ENCODE measurements around the gene RETSAT.
A peak's percentile ranks its signal among the peaks of the same experiment; 100 is the strongest.
"Not testable (repeated sequence)": the region's sequence is repeated elsewhere in the genome, so short reads cannot be mapped to it uniquely, and the experiment has no call there.

Gene RETSAT

DNA sequence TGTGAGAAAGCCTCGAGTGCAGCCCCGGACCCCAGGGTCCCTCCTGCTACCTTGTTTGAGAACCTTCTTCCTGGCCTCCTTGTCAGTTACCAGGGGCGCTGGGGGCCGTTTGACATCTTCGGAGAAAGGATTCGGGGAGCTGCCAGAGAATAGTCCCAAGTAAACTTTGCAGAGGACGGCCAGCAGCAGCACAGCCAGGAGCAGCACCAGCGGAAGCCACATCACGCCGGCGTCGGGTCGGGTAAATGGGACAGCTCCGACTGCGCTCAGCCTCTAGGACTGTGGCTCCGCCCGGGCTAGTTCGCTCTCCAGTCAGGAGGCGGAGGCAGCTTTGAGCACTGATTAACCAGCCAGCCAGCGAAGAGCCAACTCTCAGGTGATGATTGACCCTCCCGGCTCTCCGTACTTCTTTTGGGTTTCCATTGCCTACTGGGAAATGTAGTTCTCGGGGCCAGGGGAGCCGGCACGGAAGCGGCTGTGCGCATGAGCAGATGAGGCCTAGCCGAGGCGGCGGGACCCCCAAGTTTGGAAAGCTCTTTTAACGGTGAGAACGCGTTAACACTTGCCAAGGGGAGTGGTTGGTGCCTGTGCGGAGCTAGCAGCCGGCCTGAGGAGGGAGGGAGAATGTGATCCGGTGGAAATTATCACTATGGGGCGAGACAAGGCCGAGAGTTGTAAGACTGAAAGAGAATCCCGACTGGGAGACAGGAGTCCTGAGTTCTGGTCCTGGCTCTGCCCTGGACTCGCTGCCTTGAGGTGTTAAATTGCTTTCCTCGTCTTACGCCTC, at the start of gene RETSAT, which contains the start of gene ELMOD3:
TSS of gene RETSAT (minus strand) at position 243 of the 787 bp plus-strand sequence. CDS start at position 222, 21 bp downstream.
TSS of gene ELMOD3 (plus strand) at position 484 of the 787 bp plus-strand sequence. CDS start 2,430 bp downstream, outside the sequence.
- DNase-seq (ENCODE audit: low read depth, low spot score), result peak; percentile 99

DNA sequence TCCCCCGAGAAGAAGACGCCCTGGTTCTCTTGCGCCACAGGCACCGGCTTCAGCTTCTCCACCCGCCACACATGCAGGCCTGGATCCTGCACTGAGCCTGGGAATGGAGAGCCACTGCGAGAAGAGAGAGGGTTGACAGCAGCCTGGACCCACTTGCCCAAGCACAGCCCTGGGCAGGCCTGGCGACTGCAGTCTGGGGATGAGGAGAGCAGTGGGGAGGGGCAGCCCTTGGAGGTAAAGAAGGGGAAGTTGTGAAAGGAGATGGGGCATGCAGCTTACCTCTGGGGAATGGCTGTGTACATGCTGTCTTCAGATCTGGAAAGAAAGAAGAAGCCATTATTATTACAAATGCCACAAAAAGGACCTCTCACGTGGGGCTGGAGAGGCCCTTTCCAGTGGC, 47.5 kb upstream of the RETSAT start:
- DNase-seq (ENCODE audit: low read depth, low spot score), result no peak

DNA sequence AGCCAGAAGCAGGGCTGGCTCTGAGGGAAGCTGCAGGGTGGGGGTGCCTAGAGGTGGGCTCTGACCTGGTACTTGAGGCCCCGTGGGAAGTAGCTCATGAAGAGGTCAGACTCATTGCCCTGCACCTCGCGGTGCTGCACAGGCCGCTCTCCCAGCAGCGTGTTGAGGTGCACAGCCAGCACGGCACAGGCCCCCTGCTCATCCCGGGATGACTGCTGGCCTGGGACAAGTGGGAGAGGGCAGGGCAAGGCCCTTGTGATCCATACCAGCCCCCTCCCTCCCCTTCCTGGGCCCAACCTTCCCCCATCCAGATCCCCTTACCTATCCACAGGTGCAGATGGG, 47.1 kb upstream of the RETSAT start:
- DNase-seq (ENCODE audit: low read depth, low spot score), result no peak

DNA sequence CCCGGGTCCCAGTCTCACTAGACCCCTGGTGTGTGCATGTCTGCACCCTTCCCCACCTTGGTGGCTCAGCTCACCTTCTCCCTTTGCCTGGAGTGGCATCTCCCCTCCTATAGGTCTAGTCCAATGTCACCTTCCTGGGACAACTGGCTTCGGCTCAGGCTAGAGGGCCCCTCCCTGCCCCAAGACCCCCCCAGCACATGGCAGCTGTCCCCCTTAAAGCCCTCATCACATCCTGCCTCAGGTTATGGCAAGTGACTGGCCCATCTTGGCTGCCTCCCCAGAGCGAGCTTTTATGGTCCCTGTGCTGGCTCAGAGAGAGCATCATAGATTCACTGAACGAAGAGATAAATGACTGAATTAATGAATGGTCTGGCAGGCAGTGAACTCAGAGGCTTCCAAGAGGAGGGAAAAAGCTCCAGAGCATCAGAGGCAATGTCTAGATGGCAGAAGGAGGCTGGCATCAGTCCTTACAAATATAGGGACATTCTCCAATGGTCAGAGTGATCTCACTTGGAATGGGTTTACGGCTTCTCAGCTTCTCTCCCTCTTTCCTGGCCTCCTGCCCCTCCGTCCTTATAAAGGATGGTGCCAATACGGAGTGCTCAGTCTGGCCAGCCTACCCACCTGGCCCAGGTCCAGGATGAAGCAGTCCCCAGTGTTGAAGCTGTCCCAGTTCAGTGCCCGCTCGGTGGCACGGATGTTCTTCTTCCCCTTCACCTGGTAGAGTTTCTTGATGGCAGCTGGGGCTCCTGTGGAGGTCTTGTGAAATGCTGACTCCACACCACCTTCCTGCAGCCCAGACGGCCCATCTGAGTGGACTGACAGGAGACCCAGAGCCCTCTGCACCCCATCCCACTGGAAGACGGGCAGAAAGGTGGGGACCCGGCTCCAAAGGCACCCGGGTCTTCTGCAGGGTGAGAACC, 46.5 kb upstream of the RETSAT start:
- DNase-seq (ENCODE audit: low read depth, low spot score), result no peak

DNA sequence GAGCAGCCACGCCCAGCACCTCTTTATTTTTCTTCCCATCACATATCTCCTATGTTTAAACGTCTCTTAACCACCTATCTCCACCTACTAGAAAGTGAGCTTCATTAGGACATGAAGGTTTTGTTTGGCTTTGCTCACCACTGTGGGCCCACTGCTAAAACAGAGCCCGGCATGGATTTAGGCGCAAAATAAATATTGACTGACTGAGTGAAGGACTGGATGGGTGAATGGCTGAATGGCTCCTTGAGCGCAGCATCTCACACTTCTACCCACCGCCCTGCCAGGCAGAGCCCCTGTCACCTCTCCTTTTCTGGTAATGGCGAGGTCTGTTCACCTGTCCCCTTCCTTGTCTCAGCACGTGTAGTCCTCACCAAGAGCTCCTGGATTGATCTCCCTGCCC, 45.7 kb upstream of the RETSAT start:
- DNase-seq (ENCODE audit: low read depth, low spot score), result no peak

DNA sequence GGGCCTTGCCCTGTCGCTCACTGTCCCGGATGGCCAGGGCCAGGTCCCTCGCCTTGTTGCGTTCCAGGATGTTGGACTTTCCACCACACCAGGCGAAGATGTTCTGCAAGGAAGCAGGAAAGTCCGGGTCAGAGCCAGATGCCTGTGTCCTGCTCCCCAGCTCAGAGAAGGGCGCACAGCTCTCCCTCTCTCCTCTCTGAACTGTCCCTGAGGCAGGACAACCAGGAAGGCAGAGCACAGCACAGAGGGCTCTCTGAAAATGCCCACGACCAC, 44.8 kb upstream of the RETSAT start:
- no peak for DNase-seq (ENCODE audit: low read depth, low spot score)

DNA sequence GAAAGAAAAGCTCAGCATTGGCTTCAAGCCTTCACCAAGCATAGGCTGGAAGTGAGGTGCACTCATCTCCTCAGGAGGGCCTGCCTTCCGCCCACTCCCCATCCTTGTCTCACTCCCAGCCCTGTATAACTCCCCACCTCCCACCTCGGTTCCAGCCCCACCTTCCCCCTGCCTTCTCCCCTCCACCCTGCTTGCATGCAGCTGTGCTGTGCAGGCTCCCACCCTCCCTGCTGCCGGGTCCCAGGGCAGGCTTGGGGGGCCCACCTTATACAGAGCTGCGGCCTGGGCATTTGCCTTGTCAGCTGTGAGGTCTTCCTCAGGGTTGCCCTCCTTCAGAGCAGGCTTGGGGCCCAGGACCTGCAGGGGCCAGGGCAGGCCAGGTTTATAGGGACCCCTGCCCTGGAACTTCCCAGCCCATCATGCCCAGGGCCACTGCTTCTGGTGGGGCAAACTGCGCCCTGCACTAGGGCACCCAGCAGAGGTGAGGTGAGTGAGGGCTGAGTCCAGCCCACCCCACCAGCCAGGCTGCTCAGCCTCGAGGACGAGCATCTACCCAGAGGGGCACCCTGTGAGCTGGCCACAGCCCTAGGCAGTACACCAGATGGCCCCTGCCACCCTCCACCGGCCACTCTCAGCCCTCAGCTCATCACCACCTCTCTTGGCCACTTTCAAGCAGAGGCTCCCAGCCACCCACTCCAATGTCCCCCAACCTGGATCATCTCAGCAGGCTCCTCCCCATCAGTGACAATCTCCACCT, 44.3 kb upstream of the RETSAT start:
- DNase-seq (ENCODE audit: low read depth, low spot score), result no peak

DNA sequence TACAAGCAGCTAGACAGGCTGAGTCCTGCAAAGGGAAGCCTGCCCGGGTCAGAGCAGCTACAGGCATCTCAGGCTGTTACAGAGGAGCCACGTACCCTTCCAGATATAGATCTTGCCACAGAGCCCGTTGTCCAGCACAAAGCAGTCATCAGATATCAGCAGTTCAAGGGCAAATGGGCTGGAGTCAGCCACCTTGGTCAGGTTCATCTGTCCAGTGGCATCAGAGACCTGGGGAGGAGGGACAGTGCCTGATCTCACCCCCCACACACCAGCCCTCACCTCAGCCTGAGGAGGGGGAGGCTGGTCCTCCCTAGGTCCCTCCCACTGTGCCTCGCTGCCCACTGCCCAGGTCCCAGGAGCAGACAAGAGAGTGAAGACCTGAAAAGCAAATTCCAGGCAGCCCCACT, 43.6 kb upstream of the RETSAT start:
- DNase-seq (ENCODE audit: low read depth, low spot score), result no peak

DNA sequence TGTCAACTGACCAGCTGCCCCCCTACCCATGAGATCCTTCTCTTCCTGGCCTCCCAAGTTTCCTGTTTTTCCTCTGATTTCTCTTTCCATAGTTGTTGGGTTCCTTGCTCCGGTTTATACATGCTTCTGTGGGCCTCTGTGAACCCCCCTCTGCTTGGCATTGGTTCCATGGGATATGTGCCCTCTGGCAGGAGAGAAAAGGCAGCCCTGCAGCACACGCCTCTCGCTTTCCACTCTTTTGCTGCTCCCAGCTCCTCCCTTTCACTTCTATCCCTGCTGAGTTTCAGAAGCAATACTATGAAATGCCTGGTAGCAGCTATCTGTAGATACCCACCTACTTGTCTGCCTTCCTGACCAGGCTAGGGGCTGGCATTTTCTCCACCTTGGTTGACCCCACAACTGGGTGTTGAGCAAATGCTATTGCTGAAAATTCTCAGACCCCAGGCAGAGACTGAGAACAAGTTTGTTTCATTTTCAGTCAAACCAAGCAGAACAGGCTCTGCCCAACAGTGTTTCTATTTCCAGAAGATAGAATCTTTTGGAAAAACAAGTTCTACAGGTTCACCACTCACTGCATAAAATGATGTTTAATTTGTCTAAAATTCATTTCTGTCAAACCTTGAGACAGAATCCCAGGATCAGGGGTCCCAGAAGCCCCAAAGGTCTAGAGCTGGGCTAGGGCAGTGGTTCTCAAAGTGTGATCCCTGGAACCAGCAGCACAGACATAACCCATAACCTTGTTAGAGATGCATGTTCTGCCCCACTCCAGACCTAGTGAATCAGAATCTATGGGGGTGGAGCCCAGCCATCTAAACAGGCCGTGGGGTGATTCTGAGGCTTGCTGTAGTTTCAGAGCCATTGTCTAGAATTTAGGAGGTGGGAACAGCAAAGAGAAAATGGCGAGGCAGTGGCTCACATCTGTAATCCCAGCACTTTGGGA, 42.5 kb upstream of the RETSAT start:
- no peak for DNase-seq (ENCODE audit: low read depth, low spot score)

DNA sequence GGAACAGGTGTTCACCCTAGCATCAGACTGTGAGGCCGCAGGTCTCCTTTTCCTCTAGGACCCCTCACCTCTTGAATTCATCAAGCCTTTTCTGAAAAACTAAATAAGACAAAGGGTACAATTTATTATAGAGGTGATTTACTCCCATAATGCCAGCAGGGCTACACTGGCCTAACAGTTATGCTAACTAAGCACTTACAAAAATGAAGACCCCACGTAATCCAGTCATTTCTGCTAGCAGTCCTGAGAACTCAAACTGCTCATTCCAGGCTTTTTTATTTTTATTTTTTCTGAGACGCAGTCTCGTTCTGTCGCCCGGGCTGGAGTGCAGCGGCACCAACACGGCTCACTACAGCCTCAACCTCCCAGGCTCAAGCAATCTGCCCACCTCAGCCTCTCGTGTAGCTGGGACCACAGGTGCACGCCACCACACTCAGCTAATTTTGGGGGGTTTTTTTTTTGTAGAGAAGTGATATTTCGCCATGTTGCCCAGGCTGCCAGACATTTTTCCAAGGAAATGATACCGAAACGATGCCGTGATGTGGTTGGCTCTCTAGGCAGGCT, 41.7 kb upstream of the RETSAT start:
- no peak for DNase-seq (ENCODE audit: low read depth, low spot score)

DNA sequence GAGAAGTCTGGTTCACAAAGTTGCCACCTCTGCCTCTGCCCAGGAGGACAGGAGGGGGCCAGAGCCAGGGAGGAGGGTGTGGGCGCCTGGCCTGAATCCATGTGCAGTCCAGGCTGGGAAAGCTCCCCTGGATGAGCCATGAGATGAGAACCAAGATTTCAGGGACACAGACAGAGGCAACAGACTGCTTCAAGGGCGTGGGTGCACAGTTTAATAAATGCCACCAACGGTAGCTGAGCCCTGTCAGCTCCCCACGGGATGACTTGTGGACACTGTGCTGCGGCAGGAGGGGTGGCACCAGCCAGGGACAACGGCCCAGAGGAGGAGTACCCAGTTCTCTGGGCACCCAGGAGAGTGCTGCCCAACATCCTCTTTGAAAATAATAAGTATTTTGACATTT, 40.6 kb upstream of the RETSAT start:
- DNase-seq (ENCODE audit: low read depth, low spot score), result no peak

DNA sequence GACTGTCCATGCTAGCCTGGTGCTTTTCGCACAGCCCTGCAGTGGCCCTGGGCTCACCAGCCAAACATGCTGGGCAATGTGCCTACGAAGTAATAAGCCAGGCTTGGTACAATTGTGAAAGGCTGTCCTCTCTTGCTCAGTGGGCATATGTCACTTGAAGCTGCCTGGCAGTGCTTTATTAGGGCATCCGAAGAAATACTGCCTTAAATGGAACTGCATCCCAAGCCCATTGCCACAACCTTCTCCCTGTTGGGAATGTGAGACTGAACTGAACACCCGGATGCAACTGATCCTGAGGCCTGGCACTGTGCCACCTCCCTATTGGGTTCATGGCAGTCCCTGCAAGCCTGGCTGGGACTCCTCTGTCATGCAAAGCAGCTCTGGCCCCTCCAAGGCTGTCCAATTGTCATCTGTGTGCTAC, 39.9 kb upstream of the RETSAT start:
- no peak for DNase-seq (ENCODE audit: low read depth, low spot score)

DNA sequence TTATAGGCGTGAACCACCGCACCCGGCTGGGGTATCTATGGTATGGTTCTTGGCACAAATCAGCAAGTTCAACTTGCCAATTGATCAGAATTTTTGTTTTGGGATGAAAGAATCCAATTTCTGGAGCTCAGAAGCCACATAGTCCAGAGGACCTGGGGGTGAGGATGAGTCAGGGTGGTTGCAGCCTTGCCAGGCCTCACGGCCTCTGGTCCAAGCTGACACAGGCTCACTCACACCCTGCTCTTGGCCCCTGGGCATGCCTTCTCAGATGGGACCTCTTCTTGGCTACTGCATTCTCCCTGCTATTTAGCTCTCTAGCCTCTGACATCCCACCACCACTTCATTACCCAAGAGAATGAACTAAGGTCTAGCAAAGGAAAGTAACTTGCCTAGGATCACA, 39.5 kb upstream of the RETSAT start:
- DNase-seq (ENCODE audit: low read depth, low spot score), result no peak

DNA sequence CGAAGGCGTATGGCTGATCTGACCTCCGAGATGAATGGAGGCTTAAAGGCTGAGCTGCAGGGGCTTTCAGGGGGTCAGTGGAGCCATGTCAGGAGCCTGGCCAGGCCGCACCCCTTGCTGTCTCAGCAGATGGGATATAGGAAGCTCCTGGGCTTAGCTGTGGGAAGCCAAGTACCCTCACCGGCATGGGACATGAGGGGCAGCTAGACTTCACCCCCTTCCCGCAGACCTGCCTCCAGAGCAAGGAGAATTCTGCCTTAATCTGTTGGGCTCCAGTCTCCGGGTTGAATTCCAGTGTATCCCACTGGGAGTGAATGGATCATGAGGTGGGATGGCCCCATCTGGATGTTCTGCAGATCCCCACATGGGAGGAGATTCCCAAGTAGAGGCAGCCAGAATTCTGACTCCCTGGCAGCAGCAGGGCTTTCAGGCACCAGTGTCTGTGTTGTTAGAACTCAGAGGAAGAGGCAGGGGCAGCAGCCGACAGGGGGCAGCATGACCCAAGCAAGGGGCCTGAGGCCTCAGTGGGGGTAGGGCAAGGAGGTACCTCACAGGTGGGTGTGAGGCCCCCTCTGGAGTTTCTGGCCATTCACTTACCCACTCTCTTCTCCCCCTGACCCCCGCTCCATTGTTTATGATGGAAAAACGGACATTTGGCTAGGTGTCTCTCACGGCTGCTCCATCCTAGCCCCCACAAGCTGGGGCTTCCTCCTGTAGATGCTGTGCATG, 36.8 kb upstream of the RETSAT start:
- DNase-seq (ENCODE audit: low read depth, low spot score), result no peak

DNA sequence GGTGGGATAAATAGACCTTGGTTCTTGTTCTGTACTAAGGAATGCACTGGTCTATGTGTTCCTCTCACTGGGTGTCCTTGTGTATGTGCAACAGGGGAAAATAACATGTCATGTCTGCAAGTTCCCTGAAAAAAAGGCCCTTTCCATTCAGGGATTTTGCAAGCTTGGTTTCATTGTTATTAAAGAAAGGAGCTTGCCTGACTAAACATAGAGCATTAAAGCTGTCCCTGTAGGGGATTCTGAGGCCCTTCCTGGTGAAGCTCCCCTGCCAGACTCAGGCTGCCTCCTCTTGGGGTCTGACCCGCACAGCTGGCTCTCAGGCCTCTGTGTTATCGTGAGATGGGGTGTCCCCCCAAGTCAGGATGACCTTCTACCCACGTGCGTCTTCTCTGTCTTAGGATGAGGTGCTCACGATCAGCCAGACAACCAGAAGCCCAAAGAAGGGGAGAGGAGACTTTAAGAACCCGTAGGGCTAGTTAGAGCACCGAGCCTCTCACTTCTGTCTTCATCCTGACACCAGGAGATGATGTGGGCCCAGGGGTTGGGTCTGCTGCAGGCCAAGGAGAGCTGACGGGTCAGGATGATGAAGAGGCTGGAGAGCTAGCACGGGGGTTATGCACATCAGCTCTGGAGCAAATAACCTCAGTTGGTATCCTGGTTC, 34.7 kb upstream of the RETSAT start:
- no peak for DNase-seq (ENCODE audit: low read depth, low spot score)

DNA sequence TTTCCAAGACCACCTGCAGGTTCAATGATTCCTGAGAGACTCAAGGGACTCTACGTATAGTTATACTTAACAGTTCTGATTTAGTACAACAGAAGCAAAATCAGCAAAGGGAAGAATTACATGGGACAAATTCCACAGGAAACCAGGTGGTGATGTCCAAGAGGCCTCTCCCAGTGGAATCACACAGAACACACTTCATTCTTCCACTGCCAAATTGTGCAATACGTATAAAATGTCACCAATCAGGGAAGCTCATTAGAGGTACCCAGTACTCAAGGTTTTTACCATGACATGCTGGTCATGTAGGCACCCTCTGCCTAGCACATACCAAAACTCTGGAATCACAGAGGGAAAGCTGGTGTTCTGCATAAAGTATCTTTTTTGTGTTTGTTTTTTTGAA, 33.4 kb upstream of the RETSAT start:
- DNase-seq (ENCODE audit: low read depth, low spot score), result no peak

DNA sequence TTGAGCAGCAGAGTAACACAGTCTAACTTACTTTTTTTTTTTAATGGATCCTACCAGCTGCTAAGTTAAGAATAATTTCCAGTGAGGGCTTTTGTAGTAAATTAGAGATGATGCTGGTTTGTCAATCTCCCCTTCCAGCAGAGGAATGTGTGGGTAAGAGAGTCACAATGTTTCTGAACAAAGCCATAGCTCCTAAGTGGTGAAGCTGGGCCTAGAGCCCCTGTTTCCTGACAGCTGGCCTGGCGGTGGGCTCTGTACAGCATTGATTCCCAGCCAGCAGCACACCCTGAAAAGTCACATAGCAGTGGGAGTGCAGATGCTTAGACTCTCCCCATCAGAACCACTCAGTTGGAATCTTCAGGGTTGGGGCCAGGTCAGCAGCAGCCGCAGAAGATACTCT, 31.4 kb upstream of the RETSAT start:
- DNase-seq (ENCODE audit: low read depth, low spot score), result no peak

DNA sequence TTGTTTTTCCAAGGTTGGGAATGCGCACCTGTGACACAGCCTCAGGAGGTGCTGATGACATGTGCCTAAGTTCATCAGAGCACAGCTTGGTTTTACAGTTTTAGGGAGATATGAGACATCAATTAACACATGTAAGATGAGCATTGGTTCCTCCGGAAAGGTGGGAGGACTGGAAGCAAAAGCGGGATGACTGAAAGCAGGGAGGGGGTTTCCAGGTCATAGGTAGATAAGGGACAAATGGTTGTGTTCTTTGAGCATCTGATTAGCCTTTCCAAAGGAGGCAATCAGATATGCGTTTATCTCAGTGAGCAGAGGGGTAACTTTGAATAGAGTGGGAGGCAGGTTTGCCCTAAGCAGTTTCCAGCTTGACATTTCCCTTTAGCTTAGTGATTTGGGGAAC, 29.5 kb upstream of the RETSAT start:
- DNase-seq (ENCODE audit: low read depth, low spot score), result no peak

DNA sequence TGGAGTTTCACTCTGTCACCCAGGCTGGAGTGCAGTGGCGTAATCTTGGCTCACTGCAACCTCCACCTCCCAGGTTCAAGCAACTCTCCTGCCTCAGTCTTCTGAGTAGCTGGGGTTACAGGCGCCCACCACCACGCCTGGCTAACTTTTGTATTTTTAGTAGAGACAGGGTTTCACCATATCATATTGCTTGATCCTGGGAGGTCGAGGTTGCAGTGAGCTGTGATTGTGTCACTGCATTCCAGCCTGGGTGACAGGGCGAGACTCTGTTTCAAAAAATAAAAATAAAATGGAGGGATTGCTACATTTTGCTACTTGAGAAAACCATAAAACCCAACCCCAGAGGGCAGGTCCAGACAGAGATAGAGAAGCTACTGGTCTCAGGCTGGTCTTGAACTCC, 28.8 kb upstream of the RETSAT start:
- not testable (repeated sequence) for DNase-seq (ENCODE audit: low read depth, low spot score)

DNA sequence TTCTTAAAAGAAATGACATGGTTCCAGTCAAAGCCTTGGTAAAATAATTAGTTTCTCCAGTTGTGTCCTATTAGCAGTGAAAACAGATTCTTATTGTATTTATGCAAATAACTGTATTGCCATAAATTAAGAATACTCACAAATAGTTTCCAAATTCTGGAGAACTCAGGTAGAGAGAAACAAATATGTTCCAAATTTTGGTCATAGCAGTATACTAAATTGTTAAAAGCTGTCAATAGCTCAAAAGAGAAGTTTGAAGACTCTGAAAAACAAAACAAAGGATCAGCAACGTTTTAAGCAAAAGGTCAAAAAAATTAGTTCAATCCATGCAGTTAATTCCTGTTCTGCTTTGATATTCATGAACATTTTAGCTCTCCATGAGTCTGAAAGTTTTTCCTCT, 25.7 kb upstream of the RETSAT start:
- DNase-seq (ENCODE audit: low read depth, low spot score), result no peak
